ENCODE measurements around the gene GNAZ.

The GNAZ gene

GRCh38 chr22:23106344-23106743 is 36.0 kb downstream of the GNAZ start:
- DNase-seq (ENCODE audit: low read depth in 2 of 2) = no peak

GRCh38 chr22:23106906-23107367 is 36.6 kb downstream of the GNAZ start:
- no peak for DNase-seq (ENCODE audit: low read depth in 2 of 2)

GRCh38 chr22:23107487-23108248 is 37.3 kb downstream of the GNAZ start:
- no peak for DNase-seq (ENCODE audit: low read depth in 2 of 2)

GRCh38 chr22:23108249-23109078 is 38.1 kb downstream of the GNAZ start:
- no peak for DNase-seq (ENCODE audit: low read depth in 2 of 2)

GRCh38 chr22:23109079-23109347 is 38.7 kb downstream of the GNAZ start:
- DNase-seq (ENCODE audit: low read depth in 2 of 2) = no peak

- no peak for DNase-seq (ENCODE audit: low read depth in 2 of 2)
Observed at GRCh38 chr22:23109441-23109978, 39.2 kb downstream of the GNAZ start.

GRCh38 chr22:23110190-23110921 is 40.0 kb downstream of the GNAZ start:
- no peak for DNase-seq (ENCODE audit: low read depth in 2 of 2)

- no peak for DNase-seq (ENCODE audit: low read depth in 2 of 2)
Observed at GRCh38 chr22:23110922-23111527, 40.7 kb downstream of the GNAZ start.

- DNase-seq (ENCODE audit: low read depth in 2 of 2) = no peak
Observed at GRCh38 chr22:23112472-23113012, 42.2 kb downstream of the GNAZ start.

- no peak for DNase-seq (ENCODE audit: low read depth in 2 of 2)
Observed at GRCh38 chr22:23113067-23113846, 42.9 kb downstream of the GNAZ start.

GRCh38 chr22:23113847-23114720 is 43.8 kb downstream of the GNAZ start:
- DNase-seq (ENCODE audit: low read depth in 2 of 2) = no peak

- no peak for DNase-seq (ENCODE audit: low read depth in 2 of 2)
Observed at GRCh38 chr22:23114721-23115020, 44.4 kb downstream of the GNAZ start.

- no peak for DNase-seq (ENCODE audit: low read depth in 2 of 2)
Observed at GRCh38 chr22:23115369-23115768, 45.0 kb downstream of the GNAZ start.

- DNase-seq (ENCODE audit: low read depth in 2 of 2) = no peak
Observed at GRCh38 chr22:23115825-23116494, 45.6 kb downstream of the GNAZ start.

GRCh38 chr22:23116506-23117263 is 46.4 kb downstream of the GNAZ start:
- no peak for DNase-seq (ENCODE audit: low read depth in 2 of 2)

- no peak for DNase-seq (ENCODE audit: low read depth in 2 of 2)
Observed at GRCh38 chr22:23117275-23117674, 47.0 kb downstream of the GNAZ start.

GRCh38 chr22:23117891-23118646 is 47.8 kb downstream of the GNAZ start:
- no peak for DNase-seq (ENCODE audit: low read depth in 2 of 2)
